Parathyroid adenoma (tissue), 2 donors: ENCODE data around the gene TGFBR1.
A peak's percentile ranks its signal among the peaks of the same experiment; 100 is the strongest.

Source experiments
- H2AFZ ChIP-seq: fragments of 300-600 bp; sonication (generic); one replicate; pipeline ENCODE4 v1.7.0; 2017; ENCODE audit warnings: antibody characterized with exemption, mild to moderate bottlenecking
- H3K27ac ChIP-seq: fragments of 300-600 bp; sonication (generic); one replicate; pipeline ENCODE4 v1.7.0; 2017
- H3K27me3 ChIP-seq: fragments of 300-600 bp; sonication (generic); one replicate; pipeline ENCODE4 v1.7.0; 2017; ENCODE audit warnings: low read length; ENCODE audit not compliant: control insufficient read depth, insufficient read depth
- H3K36me3 ChIP-seq: fragments of 300-600 bp; sonication (generic); one replicate; pipeline ENCODE4 v1.7.0; 2017; ENCODE audit warnings: low read length; ENCODE audit not compliant: control insufficient read depth, insufficient read depth
- H3K4me1 ChIP-seq: fragments of 300-600 bp; sonication (generic); one replicate; pipeline ENCODE4 v1.7.0; 2017; ENCODE audit warnings: control low read depth
- H3K4me2 ChIP-seq: fragments of 300-600 bp; sonication (generic); one replicate; pipeline ENCODE4 v1.7.0; 2017; ENCODE audit warnings: low read length
- H3K4me3 ChIP-seq: fragments of 300-600 bp; sonication (generic); one replicate; pipeline ENCODE4 v1.7.0; 2017; ENCODE audit warnings: low read depth, low read length
- H3K79me2 ChIP-seq: fragments of 300-600 bp; sonication (generic); one replicate; pipeline ENCODE4 v1.7.0; 2017; ENCODE audit warnings: control low read depth
- H3K9ac ChIP-seq: fragments of 300-600 bp; sonication (generic); one replicate; pipeline ENCODE4 v1.7.0; 2017; ENCODE audit warnings: mild to moderate bottlenecking
- H3K9me3 ChIP-seq: fragments of 300-600 bp; sonication (generic); one replicate; pipeline ENCODE4 v1.7.0; 2017; ENCODE audit warnings: low read length; ENCODE audit not compliant: control insufficient read depth
- CTCF ChIP-seq: fragments of 300-600 bp; sonication (generic); IDR thresholded peaks from one replicate; pipeline ENCODE4 v1.7.0; 2017; ENCODE audit warnings: antibody characterized with exemption, mild to moderate bottlenecking
- donor health status: primary hyperparathyroidism.

Gene TGFBR1

GRCh38 chr9:99104459-99105151 is at the start of gene TGFBR1:
TSS of gene TGFBR1 (plus strand) at chr9:99105113. CDS start at chr9:99105206, 93 bp downstream.
- Histone ChIP-seq H3K79me2 (no peaks in the 10 kb centered on the region), H3K27me3 (no peaks in the 10 kb centered on the region), H3K27ac (peak within 1 kb of the TSS; percentile 60), H3K9me3 (no peaks in the 10 kb centered on the region), H3K4me3 (peak within 1 kb of the TSS; percentile 61), H3K4me2 (peak within 1 kb of the TSS; percentile 68), H2AFZ (peak within 1 kb of the TSS; percentile 81), H3K9ac (no peak within 1 kb of the TSS), H3K36me3 (no peaks in the 10 kb centered on the region), H3K4me1 (no peaks in the 10 kb centered on the region)
- TF ChIP-seq CTCF: no peak

- Histone ChIP-seq H3K9me3 (no peaks in the 10 kb centered on the region), H3K79me2 (no peaks in the 10 kb centered on the region), H3K9ac (no peak overlapping the region), H3K27me3 (no peaks in the 10 kb centered on the region), H3K36me3 (no peaks in the 10 kb centered on the region), H3K4me2 (no peak overlapping the region), H3K27ac (no peak overlapping the region), H2AFZ (no peak overlapping the region), H3K4me1 (no peaks in the 10 kb centered on the region), H3K4me3 (no peak overlapping the region)
- TF ChIP-seq CTCF: no peak
These were observed 49.5 kb upstream of the TGFBR1 start for GRCh38 chr9:99055384-99055783.

- TF ChIP-seq CTCF: no peak
- Histone ChIP-seq H3K27me3 (no peaks in the 10 kb centered on the region), H3K4me2 (no peak overlapping the region), H3K9ac (no peak overlapping the region), H3K4me1 (no peaks in the 10 kb centered on the region), H3K9me3 (no peaks in the 10 kb centered on the region), H2AFZ (no peak overlapping the region), H3K27ac (no peak overlapping the region), H3K36me3 (no peaks in the 10 kb centered on the region), H3K4me3 (no peak overlapping the region), H3K79me2 (no peaks in the 10 kb centered on the region)
These were observed 48.7 kb upstream of the TGFBR1 start for GRCh38 chr9:99056186-99056585.

GRCh38 chr9:99056886-99057664 is 47.8 kb upstream of the TGFBR1 start:
- H3K9ac ChIP-seq: no peak overlapping the region
- H3K4me2 ChIP-seq: no peak overlapping the region
- H3K4me3 ChIP-seq: no peak overlapping the region
- H3K4me1 ChIP-seq: no peaks in the 10 kb centered on the region
- H3K27me3 ChIP-seq: no peaks in the 10 kb centered on the region
- H2AFZ ChIP-seq: no peak overlapping the region
- H3K36me3 ChIP-seq: no peaks in the 10 kb centered on the region
- no peak overlapping the region for H3K27ac ChIP-seq
- H3K9me3 ChIP-seq: no peaks in the 10 kb centered on the region
- no peak for TF ChIP-seq CTCF
- no peaks in the 10 kb centered on the region for H3K79me2 ChIP-seq
